NCI-H1417 treated with DMSO at 0.1 percent for 48 hours (cell line): Measurements from ENCODE around the gene ARMH4.

Experiments
- DNase-seq: peaks from one replicate; lab custom pipeline; 2025; lab: John Stamatoyannopoulos, UW

Gene ARMH4

GRCh38 chr14:58152014-58152857, at the start of gene ARMH4:
Gene ARMH4, minus strand, starts transcription at chr14:58152213. Its CDS starts 12,855 bp downstream, at chr14:58139358.
- peak; percentile 21 for DNase-seq

- DNase-seq, result no peak
Measured at GRCh38 chr14:58200846-58201245, 48.8 kb upstream of the ARMH4 start.

GRCh38 chr14:58200480-58200841, 48.4 kb upstream of the ARMH4 start:
- no peak for DNase-seq

- DNase-seq, result peak; percentile 67
Measured at GRCh38 chr14:58199726-58200479, 47.9 kb upstream of the ARMH4 start, which contains the start of gene ACTR10. Gene ACTR10, plus strand, starts transcription at chr14:58200149. Its CDS starts 69 bp downstream, at chr14:58200218.

GRCh38 chr14:58198086-58198485, 46.1 kb upstream of the ARMH4 start:
- no peak for DNase-seq

GRCh38 chr14:58196198-58196597, 44.2 kb upstream of the ARMH4 start:
- no peak for DNase-seq

GRCh38 chr14:58193542-58193941, 41.5 kb upstream of the ARMH4 start:
- no peak for DNase-seq

- no peak for DNase-seq
Measured at GRCh38 chr14:58191763-58192601, 40.0 kb upstream of the ARMH4 start.

- DNase-seq, result no peak
Measured at GRCh38 chr14:58189176-58189575, 37.2 kb upstream of the ARMH4 start.

GRCh38 chr14:58177125-58177524, 25.1 kb upstream of the ARMH4 start:
- no peak for DNase-seq

GRCh38 chr14:58171090-58171489, 19.1 kb upstream of the ARMH4 start:
- DNase-seq, result peak; percentile 63

GRCh38 chr14:58167891-58168290, 15.9 kb upstream of the ARMH4 start:
- no peak for DNase-seq

- DNase-seq, result no peak
Measured at GRCh38 chr14:58167057-58167456, 15.0 kb upstream of the ARMH4 start.

GRCh38 chr14:58166005-58166983, 14.3 kb upstream of the ARMH4 start:
- peak; percentile 22 for DNase-seq

GRCh38 chr14:58160561-58160960, 8.5 kb upstream of the ARMH4 start:
- DNase-seq, result no peak

- no peak for DNase-seq
Measured at GRCh38 chr14:58151133-58152013, 640 bp downstream of the ARMH4 start.

- no peak for DNase-seq
Measured at GRCh38 chr14:58150243-58150805, 1.7 kb downstream of the ARMH4 start.

- no peak for DNase-seq
Measured at GRCh38 chr14:58149196-58149595, 2.8 kb downstream of the ARMH4 start.

- DNase-seq, result no peak
Measured at GRCh38 chr14:58146399-58146798, 5.6 kb downstream of the ARMH4 start.

GRCh38 chr14:58145936-58146335, 6.1 kb downstream of the ARMH4 start:
- DNase-seq, result no peak
